Muscle layer of colon (tissue), 2 donors: ENCODE measurements around the gene AFF3.

ENCODE experiments used
- H3K27ac ChIP-seq: one replicate; pipeline ENCODE4 v1.7.0; 2013; ENCODE audit warnings: low read depth, mild to moderate bottlenecking, low read length, moderate library complexity
- H3K27me3 ChIP-seq, 2 donors: one replicate each; pipeline ENCODE4 v1.7.0; 2013; ENCODE audit warnings: low read length in 2 of 2, mild to moderate bottlenecking in 2 of 2; ENCODE audit not compliant: insufficient read depth in 2 of 2, control insufficient read depth in 1 of 2
- H3K36me3 ChIP-seq: one replicate; pipeline ENCODE4 v1.7.0; 2013; ENCODE audit warnings: mild to moderate bottlenecking, low read length; ENCODE audit not compliant: insufficient read depth
- H3K4me1 ChIP-seq: one replicate; pipeline ENCODE4 v1.7.0; 2013; ENCODE audit warnings: mild to moderate bottlenecking, low read length; ENCODE audit not compliant: insufficient read depth
- H3K4me3 ChIP-seq, 2 donors: one replicate each; pipeline ENCODE4 v1.7.0; 2013; ENCODE audit warnings: low read length in 2 of 2, low read depth in 1 of 2, mild to moderate bottlenecking in 1 of 2, moderate library complexity in 1 of 2
- H3K9ac ChIP-seq: one replicate; pipeline ENCODE4 v1.7.0; 2013; ENCODE audit warnings: low read length
- H3K9me3 ChIP-seq: one replicate; pipeline ENCODE4 v1.7.0; 2013; ENCODE audit warnings: mild to moderate bottlenecking, low read length
- donor health status: abdominal sarcoma.
- donor health status: Adenocarcinoma of cecum.

The AFF3 gene

DNA sequence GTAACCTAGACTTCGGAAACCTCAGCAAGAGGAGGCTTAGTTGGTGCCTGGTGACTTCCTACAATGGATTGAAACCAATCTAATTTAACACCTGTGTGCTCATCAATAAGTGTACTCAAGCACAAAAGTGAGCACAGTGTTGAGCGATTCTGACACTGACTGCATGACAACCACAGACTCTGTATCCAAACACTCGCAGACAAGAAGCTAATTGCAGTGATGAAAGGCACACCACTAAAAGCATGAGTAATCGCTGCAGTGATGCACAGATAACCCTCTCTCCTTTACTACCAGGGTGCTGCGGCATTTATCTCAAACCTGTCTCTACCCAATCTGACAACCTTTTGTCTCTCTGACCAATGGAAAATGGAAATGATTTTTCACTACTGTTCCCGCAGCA lies 168.1 kb downstream of the AFF3 start:
- Histone ChIP-seq H3K27ac (no peak overlapping the region), H3K4me1 (no peaks in the 10 kb centered on the region), H3K9ac (no peak overlapping the region), H3K27me3 (no peaks in the 10 kb centered on the region), H3K9me3 (no peaks in the 10 kb centered on the region), H3K4me3 (no peak overlapping the region), H3K36me3 (no peaks in the 10 kb centered on the region)

DNA sequence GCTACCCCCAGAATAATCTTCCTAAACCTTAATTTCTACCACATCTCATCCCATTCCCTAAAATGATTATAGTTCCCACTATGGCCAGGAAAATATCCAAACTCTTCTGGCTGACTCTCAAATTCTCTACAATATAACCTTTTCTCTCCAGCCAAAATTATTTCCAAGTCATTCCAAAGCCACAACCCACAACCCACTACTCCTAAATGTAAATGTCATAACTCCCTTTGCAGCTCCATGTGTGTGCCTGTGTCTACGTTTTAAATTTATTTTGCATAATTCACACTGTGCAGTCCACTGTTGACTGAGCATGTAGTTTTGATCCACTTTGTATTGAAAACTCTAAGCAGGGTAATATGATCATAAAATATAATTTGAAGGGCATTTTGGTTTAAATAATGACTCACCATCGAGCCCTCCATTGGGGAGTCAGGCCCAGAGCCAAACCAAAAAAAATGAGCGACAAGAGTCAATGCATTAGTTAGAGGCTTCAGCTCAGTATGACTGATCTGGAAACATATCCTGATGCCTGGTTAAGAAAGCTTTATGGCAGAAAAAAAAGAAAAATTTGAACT lies 171.0 kb downstream of the AFF3 start:
- no peak overlapping the region for H3K4me3 ChIP-seq

DNA sequence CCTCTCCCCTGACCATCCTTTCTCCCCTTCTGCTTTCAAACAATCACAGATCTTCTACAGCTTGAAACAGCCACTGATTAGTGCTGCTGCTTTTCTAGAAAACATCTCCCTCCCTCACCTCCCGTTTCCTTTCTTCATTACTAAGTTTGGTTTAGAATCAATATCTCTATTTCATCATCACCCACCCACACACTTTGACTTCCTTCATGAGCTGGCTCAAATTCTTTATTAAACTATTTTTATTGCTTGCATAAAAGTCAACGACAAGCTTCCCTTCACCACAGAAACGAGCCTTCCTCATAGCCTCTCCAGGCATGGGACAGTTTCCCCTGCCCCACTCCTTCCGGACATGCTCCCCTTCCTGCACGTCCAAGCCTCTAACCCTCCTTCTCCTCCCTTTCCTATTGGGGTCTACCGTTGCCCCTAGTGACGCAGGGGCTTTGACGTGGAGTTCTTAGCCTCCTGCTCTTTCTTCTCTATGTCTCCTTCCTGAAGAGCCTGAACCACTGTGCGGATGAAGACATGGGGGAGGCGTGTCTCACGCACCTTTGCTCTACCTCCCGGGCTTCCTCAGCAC lies 172.0 kb downstream of the AFF3 start:
- Histone ChIP-seq H3K9ac (no peak overlapping the region), H3K27me3 (no peaks in the 10 kb centered on the region)

More for the DNA sequence above, 171.0 kb downstream of the AFF3 start:
- Histone ChIP-seq H3K9ac (no peak overlapping the region), H3K36me3 (no peaks in the 10 kb centered on the region), H3K27me3 (no peaks in the 10 kb centered on the region), H3K27ac (no peak overlapping the region), H3K4me1 (no peaks in the 10 kb centered on the region), H3K9me3 (no peaks in the 10 kb centered on the region)

DNA sequence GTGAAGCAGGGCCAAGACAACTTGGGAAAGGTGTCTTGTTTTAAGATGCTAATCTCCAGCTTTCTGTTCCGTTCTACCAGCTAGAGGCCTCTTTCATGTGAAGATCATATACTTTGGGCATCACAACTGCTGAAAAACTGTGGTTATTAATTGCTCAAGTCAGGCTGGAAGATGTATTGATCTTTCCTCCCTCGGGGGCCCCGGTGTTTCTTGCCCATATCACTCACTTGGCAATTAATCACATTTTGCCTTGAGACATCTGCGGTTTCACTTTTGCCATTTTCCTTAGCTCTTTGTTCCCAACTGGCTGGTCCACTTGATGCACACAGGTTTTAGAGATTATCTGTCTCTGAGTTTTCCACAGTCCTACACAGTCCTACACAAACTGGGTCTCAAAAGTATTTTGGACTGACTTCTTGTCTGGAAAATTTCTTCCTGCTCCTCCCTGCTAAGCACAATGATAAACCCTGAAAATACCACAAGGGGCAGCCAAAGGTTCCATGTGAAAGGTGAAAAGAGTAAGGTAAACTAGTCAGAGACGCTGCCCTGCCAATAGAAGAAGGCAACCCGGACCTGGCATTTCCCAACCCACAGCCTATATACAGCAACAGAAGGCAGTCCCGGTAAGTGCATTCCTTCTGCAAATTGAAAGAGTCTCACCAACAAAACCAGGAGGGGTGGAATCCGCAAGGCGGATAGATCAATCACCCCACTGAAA lies 181.0 kb downstream of the AFF3 start:
- no peak overlapping the region for H3K9ac ChIP-seq
- no peak overlapping the region for H3K4me3 ChIP-seq
- no peaks in the 10 kb centered on the region for H3K27me3 ChIP-seq
- H3K27ac ChIP-seq, result no peak overlapping the region
- H3K9me3 ChIP-seq, result no peaks in the 10 kb centered on the region
- H3K4me1 ChIP-seq, result peaks cover 4% of the 10 kb centered on the region
- H3K36me3 ChIP-seq, result no peaks in the 10 kb centered on the region

More for the DNA sequence above, 172.0 kb downstream of the AFF3 start:
- Histone ChIP-seq H3K27ac (no peak overlapping the region), H3K9me3 (no peaks in the 10 kb centered on the region), H3K4me1 (no peaks in the 10 kb centered on the region), H3K4me3 (no peak overlapping the region), H3K36me3 (no peaks in the 10 kb centered on the region)

GRCh38 chr2:99960790-99961189 lies 181.6 kb downstream of the AFF3 start:
- H3K9ac ChIP-seq, result no peak overlapping the region
- H3K9me3 ChIP-seq, result no peaks in the 10 kb centered on the region
- H3K4me1 ChIP-seq, result peaks cover 4% of the 10 kb centered on the region
- no peaks in the 10 kb centered on the region for H3K27me3 ChIP-seq
- no peaks in the 10 kb centered on the region for H3K36me3 ChIP-seq
- H3K4me3 ChIP-seq, result no peak overlapping the region
- H3K27ac ChIP-seq, result no peak overlapping the region

GRCh38 chr2:99960291-99960690 lies 182.1 kb downstream of the AFF3 start:
- Histone ChIP-seq H3K27ac (no peak overlapping the region), H3K4me3 (no peak overlapping the region), H3K36me3 (no peaks in the 10 kb centered on the region), H3K4me1 (peaks cover 4% of the 10 kb centered on the region), H3K27me3 (no peaks in the 10 kb centered on the region), H3K9me3 (no peaks in the 10 kb centered on the region), H3K9ac (no peak overlapping the region)

- H3K4me3 ChIP-seq, result no peak overlapping the region
- no peaks in the 10 kb centered on the region for H3K27me3 ChIP-seq
- no peaks in the 10 kb centered on the region for H3K36me3 ChIP-seq
- no peaks in the 10 kb centered on the region for H3K9me3 ChIP-seq
- no peak overlapping the region for H3K27ac ChIP-seq
- H3K4me1 ChIP-seq, result peaks cover 4% of the 10 kb centered on the region
- H3K9ac ChIP-seq, result no peak overlapping the region
Observed at GRCh38 chr2:99959261-99960014, 183.0 kb downstream of the AFF3 start.

GRCh38 chr2:99957332-99958133 lies 184.9 kb downstream of the AFF3 start:
- Histone ChIP-seq H3K4me3 (no peak overlapping the region), H3K36me3 (no peaks in the 10 kb centered on the region), H3K4me1 (peaks cover 4% of the 10 kb centered on the region)

GRCh38 chr2:99956232-99957030 lies 186.0 kb downstream of the AFF3 start:
- Histone ChIP-seq H3K27ac (no peak overlapping the region), H3K9me3 (no peaks in the 10 kb centered on the region), H3K36me3 (no peaks in the 10 kb centered on the region), H3K4me3 (no peak overlapping the region), H3K27me3 (no peaks in the 10 kb centered on the region), H3K4me1 (no peaks in the 10 kb centered on the region), H3K9ac (no peak overlapping the region)

More at GRCh38 chr2:99957332-99958133, 184.9 kb downstream of the AFF3 start:
- H3K9ac ChIP-seq, result no peak overlapping the region
- H3K27ac ChIP-seq, result no peak overlapping the region
- H3K27me3 ChIP-seq, result no peaks in the 10 kb centered on the region
- H3K9me3 ChIP-seq, result no peaks in the 10 kb centered on the region

- Histone ChIP-seq H3K9me3 (no peaks in the 10 kb centered on the region), H3K4me1 (no peaks in the 10 kb centered on the region)
Observed at GRCh38 chr2:99953750-99954149, 188.6 kb downstream of the AFF3 start.

More at GRCh38 chr2:99953750-99954149, 188.6 kb downstream of the AFF3 start:
- Histone ChIP-seq H3K36me3 (no peaks in the 10 kb centered on the region), H3K27me3 (no peaks in the 10 kb centered on the region), H3K9ac (no peak overlapping the region), H3K4me3 (no peak overlapping the region), H3K27ac (no peak overlapping the region)
